Measurements from ENCODE around the gene VWF. TPM values are rescaled to one million over a fixed set of nuclear protein-coding genes. Genes with fewer than 3 reads are reported as not detected.

VWF gene
- total and polyA plus RNA-seq, 10 of the 15 experiments (the other 5 are each of a cell fraction or from before 2014, with no cell fraction given), result 0.08 to 0.23 TPM; not detected in 8

GRCh38 chr12:6065863-6066199, 58.6 kb downstream of the VWF start (continued):
- no peak for TF ChIP-seq BCL3 (IDR thresholded peaks at IDR 0.05; ENCODE audit: borderline replicate concordance, insufficient read depth, low read depth, low read length, poor library complexity, severe bottlenecking)
- no peak for TF ChIP-seq SP1 (IDR thresholded peaks at IDR 0.05; ENCODE audit: low read depth, low read length)
- no peak for TF ChIP-seq ZBED1 (IDR thresholded peaks at IDR 0.05; ENCODE audit: borderline replicate concordance)

- TF ChIP-seq EZH2 (IDR thresholded peaks at IDR 0.05; ENCODE audit: borderline replicate concordance, control insufficient read depth, low read depth, low read length), result no peak
- TF ChIP-seq MYC (IDR thresholded peaks at IDR 0.05; ENCODE audit: insufficient read depth, insufficient read length, insufficient replicate concordance, low read length, severe bottlenecking), result no peak
- TF ChIP-seq, protein P1, sequence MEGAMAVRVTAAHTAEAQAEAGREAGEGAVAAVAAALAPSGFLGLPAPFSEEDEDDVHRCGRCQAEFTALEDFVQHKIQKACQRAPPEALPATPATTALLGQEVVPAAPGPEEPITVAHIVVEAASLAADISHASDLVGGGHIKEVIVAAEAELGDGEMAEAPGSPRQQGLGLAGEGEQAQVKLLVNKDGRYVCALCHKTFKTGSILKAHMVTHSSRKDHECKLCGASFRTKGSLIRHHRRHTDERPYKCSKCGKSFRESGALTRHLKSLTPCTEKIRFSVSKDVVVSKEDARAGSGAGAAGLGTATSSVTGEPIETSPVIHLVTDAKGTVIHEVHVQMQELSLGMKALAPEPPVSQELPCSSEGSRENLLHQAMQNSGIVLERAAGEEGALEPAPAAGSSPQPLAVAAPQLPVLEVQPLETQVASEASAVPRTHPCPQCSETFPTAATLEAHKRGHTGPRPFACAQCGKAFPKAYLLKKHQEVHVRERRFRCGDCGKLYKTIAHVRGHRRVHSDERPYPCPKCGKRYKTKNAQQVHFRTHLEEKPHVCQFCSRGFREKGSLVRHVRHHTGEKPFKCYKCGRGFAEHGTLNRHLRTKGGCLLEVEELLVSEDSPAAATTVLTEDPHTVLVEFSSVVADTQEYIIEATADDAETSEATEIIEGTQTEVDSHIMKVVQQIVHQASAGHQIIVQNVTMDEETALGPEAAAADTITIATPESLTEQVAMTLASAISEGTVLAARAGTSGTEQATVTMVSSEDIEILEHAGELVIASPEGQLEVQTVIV (IDR thresholded peaks at IDR 0.05; ENCODE audit: borderline replicate concordance, partially characterized antibody), result no peak
- TF ChIP-seq TCF12 (IDR thresholded peaks at IDR 0.05; ENCODE audit: low read depth, low read length), result no peak
- no peak for TF ChIP-seq STAT3 (IDR thresholded peaks at IDR 0.05; ENCODE audit: low read depth, low read length)
- TF ChIP-seq LARP7 (IDR thresholded peaks at IDR 0.05), result no peak
- TF ChIP-seq ATF7 (IDR thresholded peaks at IDR 0.05; ENCODE audit: low read depth), result no peak
- WGBS (ENCODE audit: insufficient coverage, insufficient replicate concordance, low lambda C conversion rate, missing lambda C conversion rate), result 1% methylated on average over 8 of the region's 8 CpGs
- DNase-seq (ENCODE audit: low read depth, low spot score) (no peak), ATAC-seq (no peak), FAIRE-seq (no peak)
- no peaks in the 10 kb centered on the region for H3K79me2 ChIP-seq (ENCODE audit: control insufficient read depth, insufficient read depth, low read length)
- no peaks in the 10 kb centered on the region; a peak in 1 of 4 replicates for H3K27me3 ChIP-seq (replicated peaks in 1 of 2; ENCODE audit: control insufficient read depth in 2 of 2, insufficient read depth in 2 of 2, low read length in 1 of 2)
- POLR2A ChIA-PET, result no interaction called here
- SMC1A ChIA-PET (ENCODE audit: uncharacterized antibody, unreplicated experiment), result interaction anchor here (1.2 to 3.8 kb wide), 3 partner anchors 213 to 219 kb away, joined by 4 to 19 read pairs (median 15); no protein-coding TSS in a partner anchor
- in situ Hi-C loops (cut with MboI), result no loop called here
- no peak overlapping the region for H3K9ac ChIP-seq (ENCODE audit: control insufficient read depth, insufficient read depth, low read length)
- H3K4me2 ChIP-seq (ENCODE audit: control insufficient read depth, insufficient read depth), result no peak overlapping the region
- CTCF ChIA-PET, result interaction anchor here (0.7 to 6.0 kb wide), 6 partner anchors 128 to 219 kb away, joined by 3 to 53 read pairs (median 4); no protein-coding TSS in a partner anchor
- H3K27ac ChIP-seq (ENCODE audit: control insufficient read depth, insufficient read depth), result no peak overlapping the region
- H3K36me3 ChIP-seq (ENCODE audit: control insufficient read depth in 2 of 2, insufficient read depth in 2 of 2, low read length in 1 of 2), result no peaks in the 10 kb centered on the region
- H3K4me3 ChIP-seq, result no peak overlapping the region
- no TSS peak for BruUV-seq (replicated peaks)
- H2AFZ ChIP-seq (ENCODE audit: control insufficient read depth, low read depth, low read length), result no peak overlapping the region
- no peaks in the 10 kb centered on the region for H3K9me3 ChIP-seq (replicated peaks; ENCODE audit: control insufficient read depth, insufficient read depth, low read length)
- RAD21 ChIA-PET (ENCODE audit: unreplicated experiment), result interaction anchor here (0.8 to 4.4 kb wide), 4 partner anchors 11 to 220 kb away, joined by 3 to 38 read pairs (median 4); no protein-coding TSS in a partner anchor
- intact Hi-C loops (cut with micrococcal nuclease; ENCODE audit: unreplicated experiment), result no loop called here
- H4K20me1 ChIP-seq (ENCODE audit: control insufficient read depth, insufficient read depth), result no peaks in the 10 kb centered on the region
- H3K4me1 ChIP-seq (ENCODE audit: control insufficient read depth, insufficient read depth, low read length), result no peaks in the 10 kb centered on the region
Observed at GRCh38 chr12:6065131-6065862, 59.2 kb downstream of the VWF start.
